Stimulated activated CD8-positive, alpha-beta memory T cell treated with anti-CD3 and anti-CD28 coated beads, Interleukin-15, amount 100 ng/mL, for 24 hours (primary cell): Measurements from ENCODE around the gene IPMK.
"Not testable (repeated sequence)": the region's sequence is repeated elsewhere in the genome, so short reads cannot be mapped to it uniquely, and the experiment has no call there.

ENCODE experiments used
- DNase-seq: peaks from one replicate; pipeline ENCODE4 v3.0.0-alpha.2; 2020; ENCODE audit warnings: low read depth

The IPMK gene

GRCh38 chr10:58266826-58267712 is 625 bp downstream of the IPMK start:
- DNase-seq, result peak; percentile 10

DNA sequence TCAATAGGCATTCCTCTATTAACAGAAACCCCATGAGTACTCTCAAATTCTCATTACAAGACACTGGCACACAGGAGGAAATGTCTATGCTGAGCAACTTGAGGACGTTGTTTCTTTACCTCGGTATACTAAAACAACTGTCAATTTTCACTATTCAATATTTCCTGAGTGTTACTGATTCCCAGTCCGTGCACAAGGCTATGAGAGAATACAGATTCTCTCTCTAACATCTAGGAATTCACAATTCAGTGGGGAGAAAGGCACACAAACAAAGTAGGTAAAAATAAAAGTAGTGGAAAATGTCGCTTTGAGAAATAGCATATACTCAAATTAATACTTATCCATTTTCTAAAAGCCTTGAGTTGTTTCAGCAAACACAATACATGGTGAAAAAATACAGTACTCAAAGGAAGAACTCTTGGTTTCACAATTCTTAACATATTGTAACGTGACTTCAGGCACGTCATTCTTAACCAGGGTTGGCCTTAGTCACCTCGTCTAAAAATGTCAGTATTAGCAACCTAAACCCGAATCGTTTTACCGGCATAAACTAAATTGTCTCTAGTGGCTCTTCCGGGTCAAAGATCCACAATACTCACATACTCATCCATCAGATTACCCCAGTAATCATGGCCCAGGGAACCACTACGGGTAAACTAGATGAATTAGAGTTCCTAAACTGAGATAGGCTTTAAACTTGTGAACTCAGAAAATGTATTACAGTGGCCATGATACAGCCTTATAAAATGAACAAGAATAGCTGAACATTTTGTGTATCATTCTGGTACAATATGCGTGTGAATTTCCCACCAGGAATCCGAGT is 1.5 kb downstream of the IPMK start:
- no peak for DNase-seq

- DNase-seq, result no peak
Observed at GRCh38 chr10:58265249-58265648, 2.4 kb downstream of the IPMK start.

- DNase-seq, result no peak
Observed at GRCh38 chr10:58264780-58265179, 2.9 kb downstream of the IPMK start.

GRCh38 chr10:58262766-58263165 is 4.9 kb downstream of the IPMK start:
- no peak for DNase-seq

GRCh38 chr10:58260334-58260733 is 7.4 kb downstream of the IPMK start:
- DNase-seq, result no peak

DNA sequence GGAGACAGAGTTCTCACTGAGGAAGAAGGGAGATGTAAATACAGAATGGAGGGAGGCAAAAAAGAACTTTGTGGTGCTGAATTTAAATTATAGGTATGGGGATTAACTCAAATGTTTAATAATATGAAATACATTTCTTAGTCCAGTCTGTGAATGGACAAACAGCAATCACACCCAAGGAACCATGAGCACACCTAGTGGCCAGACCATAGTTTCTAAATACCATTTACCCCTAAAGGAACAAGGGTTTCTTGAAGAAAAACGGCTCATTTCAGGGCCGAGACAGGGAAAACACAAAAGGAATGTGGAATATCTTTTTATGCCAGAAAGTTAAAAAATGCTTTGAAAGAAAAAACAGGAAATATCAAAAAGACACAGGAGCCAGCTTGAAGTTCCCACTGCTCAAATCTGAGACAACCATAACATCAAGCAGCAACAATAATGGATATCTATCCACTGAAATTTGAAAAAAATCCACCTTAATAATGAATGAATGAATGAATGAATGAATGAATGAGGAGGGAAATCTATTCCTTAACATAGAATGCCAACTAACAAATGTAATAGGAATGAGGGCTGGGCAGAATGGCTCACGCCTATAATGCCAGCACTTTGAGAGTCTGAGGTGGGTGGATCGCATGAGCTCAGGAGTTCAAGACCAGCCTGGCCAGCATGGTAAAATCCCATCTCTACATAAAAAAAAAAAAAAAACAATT is 8.6 kb downstream of the IPMK start:
- no peak for DNase-seq

- not testable (repeated sequence) for DNase-seq
Observed at GRCh38 chr10:58256013-58256780, 11.5 kb downstream of the IPMK start.

GRCh38 chr10:58254644-58255043 is 13.1 kb downstream of the IPMK start:
- DNase-seq, result no peak

GRCh38 chr10:58253184-58253583 is 14.5 kb downstream of the IPMK start:
- no peak for DNase-seq

- DNase-seq, result not testable (repeated sequence)
Observed at GRCh38 chr10:58244666-58245065, 23.0 kb downstream of the IPMK start.

- not testable (repeated sequence) for DNase-seq
Observed at GRCh38 chr10:58244242-58244641, 23.5 kb downstream of the IPMK start.

DNA sequence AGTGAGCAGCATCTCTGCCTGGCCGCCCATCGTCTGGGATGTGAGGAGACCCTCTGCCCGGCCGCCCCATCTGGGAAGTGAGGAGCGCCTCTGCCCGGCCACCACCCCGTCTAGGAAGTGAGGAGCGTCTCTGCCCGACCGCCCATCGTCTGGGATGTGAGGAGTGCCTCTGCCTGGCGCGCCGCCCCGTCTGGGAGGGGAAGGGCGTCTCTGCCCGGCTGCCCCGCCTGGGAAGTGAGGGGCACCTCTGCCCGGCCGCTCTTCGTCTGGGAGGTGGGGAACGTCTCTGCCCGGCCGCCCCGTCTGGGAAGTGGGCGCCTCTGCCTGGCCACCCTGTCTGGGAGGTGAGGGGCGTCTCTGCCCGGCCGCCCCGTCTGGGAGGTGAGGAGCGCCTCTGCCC is 23.9 kb downstream of the IPMK start:
- DNase-seq, result not testable (repeated sequence)

- DNase-seq, result no peak
Observed at GRCh38 chr10:58243269-58243668, 24.4 kb downstream of the IPMK start.

DNA sequence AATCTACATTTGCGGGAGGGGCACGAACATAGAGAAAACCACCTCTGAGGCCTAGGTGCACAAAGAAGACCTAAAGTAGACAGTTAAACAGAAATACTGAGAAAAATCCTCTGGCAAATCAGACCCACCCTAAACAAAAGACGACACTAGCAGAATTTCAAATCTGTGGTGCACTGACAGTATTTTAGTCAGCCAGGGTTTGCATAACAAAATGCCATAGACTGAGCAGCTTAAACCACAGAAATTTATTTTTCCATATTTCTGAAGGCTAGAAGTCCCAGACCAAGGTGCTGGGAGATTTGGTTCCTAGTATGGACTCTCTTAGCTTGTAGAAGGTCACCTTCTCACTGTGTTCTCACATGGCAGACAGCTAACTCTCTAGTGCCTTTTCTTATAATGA is 26.3 kb downstream of the IPMK start:
- DNase-seq, result no peak

DNA sequence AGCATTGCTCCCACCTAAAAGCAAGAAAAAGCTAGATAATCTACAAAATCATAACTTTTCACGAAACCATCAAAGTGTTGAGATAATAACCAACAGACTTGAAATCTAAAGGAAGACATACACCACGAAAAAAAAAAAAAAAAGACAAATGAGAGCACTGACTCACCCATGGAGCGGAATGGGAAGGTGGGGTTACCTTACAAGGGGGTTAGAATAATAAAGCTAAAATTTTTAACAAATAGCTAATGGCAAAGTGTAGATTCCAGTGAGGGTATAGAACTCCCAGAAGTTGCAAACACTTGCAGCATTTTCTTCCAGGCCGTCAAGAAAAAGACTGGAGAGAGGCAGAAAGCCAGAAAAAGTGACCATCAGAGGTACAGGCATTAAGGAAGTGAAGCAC is 27.2 kb downstream of the IPMK start:
- no peak for DNase-seq

- DNase-seq, result no peak
Observed at GRCh38 chr10:58239561-58240169, 28.0 kb downstream of the IPMK start.

GRCh38 chr10:58237014-58237834 is 30.5 kb downstream of the IPMK start:
- no peak for DNase-seq

DNA sequence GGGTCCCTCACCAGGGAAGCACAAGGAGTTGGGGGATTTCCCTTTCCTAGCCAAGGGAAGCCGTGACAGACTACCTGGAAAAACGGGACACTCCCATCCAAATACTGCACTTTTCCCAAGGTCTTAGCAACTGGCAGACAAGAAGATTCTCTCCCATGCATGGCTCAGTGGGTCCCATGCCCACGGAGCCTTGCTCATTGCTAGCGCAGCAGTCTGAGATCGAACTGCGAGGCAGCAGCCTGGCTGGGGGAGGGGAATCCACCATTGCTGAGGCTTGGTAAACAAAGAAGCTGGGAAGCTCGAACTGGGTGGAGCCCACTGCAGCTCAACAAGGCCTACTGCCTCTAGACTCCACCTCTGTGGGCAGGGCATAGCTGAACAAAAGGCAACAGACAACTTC is 37.8 kb downstream of the IPMK start:
- DNase-seq, result not testable (repeated sequence)

GRCh38 chr10:58225654-58226053 is 42.0 kb downstream of the IPMK start:
- no peak for DNase-seq
